Mesothelial cell of epicardium (in vitro differentiated cells): ENCODE results near the gene MCM8. TPM values are rescaled to one million over a fixed set of nuclear protein-coding genes. Genes with fewer than 3 reads are reported as not detected.

Source experiments
- DNase-seq, 2 experiments: peaks; one replicate each; pipeline ENCODE4 v3.0.0; 2021; ENCODE audit warnings: low spot score in 2 of 2; ENCODE audit not compliant: unreplicated experiment in 2 of 2
- H3K27ac Mint-ChIP-seq: 2 replicates; pipeline ENCODE4 v1.8.0; 2021; ENCODE audit warnings: mixed read lengths
- H3K27me3 Mint-ChIP-seq: 2 replicates; pipeline ENCODE4 v1.8.0; 2021; ENCODE audit warnings: low read depth, mixed read lengths
- H3K36me3 Mint-ChIP-seq: 2 replicates; pipeline ENCODE4 v1.8.0; 2021; ENCODE audit warnings: mixed read lengths
- H3K4me1 Mint-ChIP-seq: 2 replicates; pipeline ENCODE4 v1.8.0; 2021; ENCODE audit warnings: mixed read lengths
- H3K4me3 Mint-ChIP-seq: 2 replicates; pipeline ENCODE4 v1.8.0; 2021; ENCODE audit warnings: mild to moderate bottlenecking, moderate library complexity, mixed read lengths
- H3K9me3 Mint-ChIP-seq: 2 replicates; pipeline ENCODE4 v1.8.0; 2021; ENCODE audit warnings: mixed read lengths
- CTCF ChIP-seq: fragments of 200-600 bp; sonication (generic); IDR thresholded peaks from one replicate; pipeline ENCODE4 v1.5.0; 2021; ENCODE audit warnings: antibody characterized with exemption; ENCODE audit not compliant: unreplicated experiment
- total RNA-seq: library from RNA; stranded (reverse); gene quantifications from 3 replicates; pipeline ENCODE4 v1.2.1, GENCODE V29; 2021

Gene MCM8
- total RNA-seq, 1 donor from 2014 or later, result 11.3 TPM

- H3K27me3 Mint-ChIP-seq, result peaks cover 51% of the 10 kb centered on the region
Observed at GRCh38 chr20:5914859-5915258, 35.6 kb upstream of the MCM8 start.

GRCh38 chr20:5918856-5919625 lies 31.4 kb upstream of the MCM8 start:
- no peaks in the 10 kb centered on the region for H3K9me3 Mint-ChIP-seq
- no peak for TF ChIP-seq CTCF
- H3K27me3 Mint-ChIP-seq, result peaks cover 39% of the 10 kb centered on the region
- no peak for DNase-seq
- no peak overlapping the region for H3K4me3 Mint-ChIP-seq
- H3K36me3 Mint-ChIP-seq, result no peaks in the 10 kb centered on the region
- no peaks in the 10 kb centered on the region for H3K4me1 Mint-ChIP-seq
- no peak overlapping the region for H3K27ac Mint-ChIP-seq

More at GRCh38 chr20:5914859-5915258, 35.6 kb upstream of the MCM8 start:
- no peak for TF ChIP-seq CTCF
- Mint-ChIP-seq H3K27ac (no peak overlapping the region), H3K4me1 (peaks cover 5% of the 10 kb centered on the region), H3K36me3 (no peaks in the 10 kb centered on the region), H3K9me3 (no peaks in the 10 kb centered on the region), H3K4me3 (no peak overlapping the region)
- DNase-seq, result no peak

GRCh38 chr20:5919626-5920544 lies 30.6 kb upstream of the MCM8 start:
- H3K4me3 Mint-ChIP-seq, result no peak overlapping the region
- H3K9me3 Mint-ChIP-seq, result no peaks in the 10 kb centered on the region
- peaks cover 35% of the 10 kb centered on the region for H3K27me3 Mint-ChIP-seq
- no peak for TF ChIP-seq CTCF
- no peak for DNase-seq
- H3K36me3 Mint-ChIP-seq, result no peaks in the 10 kb centered on the region
- no peak overlapping the region for H3K27ac Mint-ChIP-seq
- peaks cover under 1% of the 10 kb centered on the region for H3K4me1 Mint-ChIP-seq

GRCh38 chr20:5920581-5920980 lies 29.9 kb upstream of the MCM8 start:
- Mint-ChIP-seq H3K9me3 (no peaks in the 10 kb centered on the region), H3K4me1 (peaks cover 8% of the 10 kb centered on the region), H3K27me3 (peaks cover 32% of the 10 kb centered on the region), H3K36me3 (no peaks in the 10 kb centered on the region), H3K27ac (no peak overlapping the region), H3K4me3 (no peak overlapping the region)
- no peak for TF ChIP-seq CTCF
- DNase-seq, result no peak

- no peak for DNase-seq
- no peak overlapping the region for H3K4me3 Mint-ChIP-seq
- H3K4me1 Mint-ChIP-seq, result peaks cover 12% of the 10 kb centered on the region
- H3K9me3 Mint-ChIP-seq, result no peaks in the 10 kb centered on the region
- TF ChIP-seq CTCF, result no peak
- no peaks in the 10 kb centered on the region for H3K36me3 Mint-ChIP-seq
- no peak overlapping the region for H3K27ac Mint-ChIP-seq
- peaks cover 27% of the 10 kb centered on the region for H3K27me3 Mint-ChIP-seq
Observed at GRCh38 chr20:5923493-5923892, 27.0 kb upstream of the MCM8 start.
